Daoy (cell line): Measurements from ENCODE around the gene DPYSL5. TPM values are rescaled to one million over a fixed set of nuclear protein-coding genes. Genes with fewer than 3 reads are reported as not detected.
"Not testable (repeated sequence)": the region's sequence is repeated elsewhere in the genome, so short reads cannot be mapped to it uniquely, and the experiment has no call there.

Experiments used
- DNase-seq: peaks from one replicate; pipeline ENCODE4 v3.0.0-alpha.2; 2015; ENCODE audit warnings: low read depth
- total RNA-seq: library from RNA; depleted of rRNA; stranded (reverse); fragments of >200 nt; shearing (Covaris generic); gene quantifications from 2 replicates; pipeline ENCODE4 v1.2.3, GENCODE V29; 2014

Gene DPYSL5
- total RNA-seq, 1 experiment from 2014 or later, result 1.9 TPM

DNA sequence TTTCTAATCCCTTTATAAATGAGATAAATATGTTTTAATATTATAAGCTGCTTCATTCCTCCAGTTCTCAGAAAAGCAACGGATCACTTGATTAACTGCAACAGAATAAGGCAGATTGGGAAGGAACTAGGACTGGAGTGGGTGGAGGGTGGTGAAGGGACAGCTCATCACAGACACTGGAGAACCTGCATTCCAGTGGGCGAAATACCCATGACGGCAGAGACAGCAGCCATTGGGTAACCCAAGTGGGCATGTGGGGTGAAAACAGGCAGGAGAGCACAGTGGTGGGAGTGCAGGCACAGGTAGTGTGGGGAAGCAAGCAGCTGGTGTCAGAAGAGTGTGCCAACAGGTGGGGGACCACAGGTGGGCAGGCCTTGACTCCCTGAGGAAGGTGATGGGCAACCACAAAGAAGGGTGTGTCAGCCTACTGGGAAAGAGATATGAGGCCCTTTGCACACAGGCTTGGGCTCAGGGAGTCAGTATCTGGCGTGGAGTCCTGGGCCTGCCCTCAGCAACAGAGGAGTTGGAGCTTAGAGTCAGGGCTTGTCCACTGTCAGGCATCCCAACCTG lies 27.2 kb downstream of the DPYSL5 start:
- DNase-seq, result no peak

- DNase-seq, result no peak
Measured at GRCh38 chr2:26875808-26876207, 27.9 kb downstream of the DPYSL5 start.

DNA sequence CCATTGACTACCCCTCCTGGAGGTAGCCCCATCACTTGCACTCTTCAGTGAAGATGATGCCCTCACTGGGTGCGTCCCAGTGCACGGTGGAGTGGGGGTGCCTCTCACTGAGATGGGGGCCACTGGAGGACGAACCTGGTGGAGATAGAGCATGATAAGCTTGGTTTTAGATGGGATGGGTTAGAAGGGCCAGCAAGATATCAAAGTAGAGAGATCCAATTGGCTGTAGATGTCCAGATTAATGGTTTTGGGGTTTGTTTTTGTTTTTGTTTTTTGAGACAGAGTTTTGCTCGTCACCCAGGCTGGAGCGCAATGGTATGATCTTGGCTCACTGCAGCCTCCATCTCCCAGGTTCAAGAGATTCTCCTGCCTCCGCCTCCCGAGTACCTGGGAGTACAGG lies 28.3 kb downstream of the DPYSL5 start:
- no peak for DNase-seq

GRCh38 chr2:26877276-26877675 lies 29.3 kb downstream of the DPYSL5 start:
- no peak for DNase-seq

DNA sequence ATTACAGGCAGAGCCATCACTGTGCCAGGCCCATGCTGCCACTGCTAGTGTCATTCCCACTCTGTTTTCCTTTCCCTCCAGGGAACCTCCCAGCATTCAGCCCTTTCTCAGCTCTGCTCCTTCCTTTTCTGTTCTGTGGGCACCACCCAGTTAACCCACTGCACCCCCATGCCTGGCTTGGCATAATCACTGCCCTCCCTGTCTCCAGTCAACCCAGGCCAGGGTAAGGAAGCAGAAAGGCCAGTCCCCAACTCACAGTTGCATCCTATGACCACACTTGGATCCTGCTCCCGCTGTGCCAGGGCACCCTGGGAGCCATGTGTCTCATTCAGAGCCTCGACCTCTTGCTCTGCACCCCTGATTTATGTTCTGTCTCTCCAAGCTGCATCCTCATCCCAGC lies 32.2 kb downstream of the DPYSL5 start:
- no peak for DNase-seq

- no peak for DNase-seq
Measured at GRCh38 chr2:26880910-26881435, 33.0 kb downstream of the DPYSL5 start.

DNA sequence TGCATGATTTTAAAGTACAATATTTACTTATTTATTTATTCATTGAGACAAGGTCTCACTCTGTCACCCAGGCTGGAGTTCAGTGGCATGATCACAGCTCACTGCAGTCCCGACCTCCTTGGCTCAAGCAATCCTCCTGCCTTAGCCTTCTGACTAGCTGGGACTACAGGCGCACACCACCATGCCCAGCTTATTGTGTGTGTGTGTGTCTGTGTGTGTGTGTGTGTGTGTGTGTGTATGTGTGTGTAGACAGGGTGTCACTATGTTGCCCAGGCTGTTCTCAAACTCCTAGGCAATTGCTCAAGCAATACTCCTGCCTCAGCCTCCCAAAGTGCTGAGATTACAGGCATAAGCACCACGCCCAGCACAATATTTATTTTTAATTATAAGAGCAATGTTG lies 34.3 kb downstream of the DPYSL5 start:
- DNase-seq, result not testable (repeated sequence)

GRCh38 chr2:26883956-26884355 lies 36.0 kb downstream of the DPYSL5 start:
- DNase-seq, result no peak

- no peak for DNase-seq
Measured at GRCh38 chr2:26884486-26884885, 36.6 kb downstream of the DPYSL5 start.

DNA sequence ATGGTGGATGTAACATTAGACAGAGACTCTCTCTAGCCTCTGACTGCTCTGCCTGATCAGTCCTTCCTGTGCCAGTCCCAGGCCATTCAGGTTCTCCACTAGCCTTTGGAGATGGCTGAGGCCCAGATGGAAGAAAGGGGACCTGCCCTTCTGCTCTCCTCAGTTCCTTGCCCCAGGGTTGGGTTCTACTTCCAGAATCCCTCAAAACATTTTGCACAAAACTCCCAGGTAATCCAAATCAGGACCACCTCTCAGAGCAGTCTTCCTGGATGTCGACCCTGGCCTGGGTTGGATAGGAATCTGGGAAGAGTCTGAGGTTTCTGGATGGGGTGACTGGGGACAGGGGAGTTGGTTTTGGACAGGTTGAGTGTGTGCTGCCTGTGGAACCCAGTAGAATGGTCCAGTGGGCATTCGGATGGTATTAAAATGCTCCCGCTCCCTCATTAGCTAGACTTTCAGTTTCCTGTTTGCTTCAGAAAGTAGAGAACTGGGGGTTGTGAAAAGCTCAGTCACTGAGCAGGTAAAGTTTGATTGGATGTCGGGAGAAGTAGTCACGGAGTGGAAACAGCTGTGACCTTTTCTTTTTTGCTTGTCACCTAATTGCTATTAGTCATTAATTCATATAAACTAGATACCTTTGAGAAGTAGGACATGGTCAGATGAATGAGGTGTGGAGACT lies 37.9 kb downstream of the DPYSL5 start:
- no peak for DNase-seq

- DNase-seq, result no peak
Measured at GRCh38 chr2:26886736-26887135, 38.8 kb downstream of the DPYSL5 start.

GRCh38 chr2:26887151-26887550 lies 39.2 kb downstream of the DPYSL5 start:
- DNase-seq, result no peak

- no peak for DNase-seq
Measured at GRCh38 chr2:26889796-26890195, 41.9 kb downstream of the DPYSL5 start.

- no peak for DNase-seq
Measured at GRCh38 chr2:26890341-26891000, 42.5 kb downstream of the DPYSL5 start.

DNA sequence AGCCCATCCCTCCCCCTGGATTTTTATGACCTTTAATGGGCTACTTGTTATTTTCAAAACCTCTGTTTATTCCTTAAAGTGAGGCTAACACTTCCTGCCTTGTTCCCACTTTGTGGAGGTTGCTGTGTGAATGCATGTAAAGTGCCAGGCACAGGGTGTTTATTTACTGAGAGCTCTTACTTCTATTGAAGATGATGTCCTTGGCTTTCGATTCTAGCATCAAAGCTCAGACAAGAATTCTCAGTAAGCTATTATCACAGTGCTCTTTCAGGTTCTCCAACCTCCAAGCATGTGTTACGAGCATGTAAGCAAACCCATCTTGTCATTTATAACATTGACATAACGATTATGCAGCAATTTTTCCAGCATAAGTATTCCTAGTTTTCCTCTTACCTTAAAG lies 44.2 kb downstream of the DPYSL5 start:
- DNase-seq, result no peak

GRCh38 chr2:26892922-26893524 lies 45.1 kb downstream of the DPYSL5 start:
- no peak for DNase-seq

- no peak for DNase-seq
Measured at GRCh38 chr2:26894136-26894535, 46.2 kb downstream of the DPYSL5 start.

GRCh38 chr2:26897807-26898479 lies 50.0 kb downstream of the DPYSL5 start:
- DNase-seq, result no peak

DNA sequence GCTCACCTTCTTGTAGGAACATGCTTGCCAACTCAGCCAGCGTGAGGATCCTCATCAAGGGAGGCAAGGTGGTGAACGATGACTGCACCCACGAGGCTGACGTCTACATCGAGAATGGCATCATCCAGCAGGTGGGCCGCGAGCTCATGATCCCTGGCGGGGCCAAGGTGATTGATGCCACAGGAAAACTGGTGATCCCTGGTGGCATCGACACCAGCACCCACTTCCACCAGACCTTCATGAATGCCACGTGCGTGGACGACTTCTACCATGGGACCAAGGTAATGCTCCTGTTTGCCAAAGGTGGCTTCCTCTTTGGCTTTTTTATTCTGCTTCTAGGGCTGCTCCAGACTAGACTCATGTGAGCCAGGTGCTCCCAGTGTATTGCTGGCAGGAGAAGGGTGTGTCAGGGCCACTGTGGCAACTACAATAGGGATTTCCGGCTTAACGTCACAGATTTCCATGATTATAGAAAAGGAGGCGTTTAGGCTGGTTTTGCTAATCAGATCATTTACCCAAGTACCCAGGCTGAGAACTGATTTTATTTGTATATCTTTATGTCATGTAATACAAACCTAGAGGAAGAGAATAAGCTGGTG lies 50.6 kb downstream of the DPYSL5 start:
- DNase-seq, result no peak

DNA sequence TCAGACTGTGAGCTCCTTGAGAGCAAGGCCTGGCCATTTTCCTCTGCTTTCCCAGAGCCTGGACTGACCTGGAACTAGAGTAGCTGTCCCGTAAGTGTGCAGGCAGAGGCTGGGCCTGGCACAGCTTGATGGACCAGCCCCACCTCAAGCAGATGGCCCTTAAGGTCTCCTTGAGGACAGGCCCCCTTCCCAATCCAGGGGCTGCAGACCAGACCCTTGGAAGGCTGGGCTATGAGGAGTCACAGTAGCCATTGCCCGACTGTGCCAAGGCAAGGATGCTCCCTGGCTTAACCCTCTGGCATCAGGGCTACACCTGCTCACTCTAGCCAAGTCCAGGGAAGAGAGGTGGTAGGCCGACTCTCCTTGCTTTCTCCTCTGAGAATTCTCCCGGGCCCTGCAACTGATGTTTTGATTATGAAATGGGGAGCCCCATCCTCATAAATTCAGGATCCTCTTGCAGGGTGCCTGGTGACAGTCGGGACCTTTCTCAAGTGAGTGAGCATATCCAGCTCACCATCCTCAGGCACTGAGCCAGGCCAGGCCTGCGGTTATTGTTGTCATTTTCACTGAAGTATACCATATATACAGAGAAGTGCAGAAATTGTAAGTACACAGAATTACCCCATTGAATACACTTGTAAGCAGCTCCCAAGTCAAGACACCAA lies 51.7 kb downstream of the DPYSL5 start:
- DNase-seq, result no peak

DNA sequence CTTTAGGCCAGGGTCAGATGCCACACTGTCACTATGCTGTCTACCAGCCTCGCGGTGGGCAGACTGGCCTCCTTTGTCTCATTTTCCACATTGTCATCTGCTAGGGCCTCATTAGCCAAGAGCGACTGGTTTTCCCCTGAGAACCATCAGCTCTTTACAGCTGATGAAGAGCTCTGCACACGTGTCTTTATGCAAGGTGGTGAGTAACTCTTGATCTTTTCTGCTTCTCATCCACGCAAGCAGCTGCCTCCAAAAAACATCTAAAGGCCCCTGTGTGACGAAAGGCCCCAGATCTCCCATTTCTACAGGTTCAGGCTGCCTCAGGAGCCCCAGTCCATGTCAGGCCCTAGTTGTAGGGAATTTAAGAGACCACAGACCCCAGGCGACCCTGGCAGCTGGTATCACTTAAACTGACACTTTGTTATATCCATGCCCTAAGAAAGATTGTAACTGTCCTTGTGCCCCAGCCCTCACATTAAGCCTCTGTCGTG lies 52.9 kb downstream of the DPYSL5 start:
- DNase-seq, result no peak
